ENCODE measurements around the gene SUDS3. TPM values are rescaled to one million over a fixed set of nuclear protein-coding genes. Genes with fewer than 3 reads are reported as not detected.
A peak's percentile ranks its signal among the peaks of the same experiment; 100 is the strongest.

SUDS3 gene
- total RNA-seq, 3 donors from 2014 or later, result 35.2 to 56.4 (median 50.9) TPM

- DNase-seq (peak in 1 of 3 donors; percentile 24), ATAC-seq (peak; percentile 97)
- Histone ChIP-seq H3K4me3 (no peak overlapping the region), H3K36me3 (ENCODE audit: low read depth) (no peaks in the 10 kb centered on the region), H3K9me3 (no peaks in the 10 kb centered on the region), H3K4me1 (ENCODE audit: low read depth) (peaks cover 16% of the 10 kb centered on the region)
- TF ChIP-seq CTCF (IDR thresholded peaks at IDR 0.05), result no peak
- intact Hi-C loops (cut with DNase I, micrococcal nuclease), result no loop called here
Measured at GRCh38 chr12:118330421-118331018, 45.8 kb upstream of the SUDS3 start.

- Histone ChIP-seq H3K9me3 (no peaks in the 10 kb centered on the region), H3K36me3 (ENCODE audit: low read depth) (no peaks in the 10 kb centered on the region), H3K4me1 (ENCODE audit: low read depth) (peaks cover 16% of the 10 kb centered on the region), H3K4me3 (no peak overlapping the region)
- ATAC-seq, result no peak
- no peak for DNase-seq
- no peak for TF ChIP-seq CTCF (IDR thresholded peaks at IDR 0.05)
- intact Hi-C loops (cut with DNase I, micrococcal nuclease), result no loop called here
Measured at GRCh38 chr12:118332511-118332910, 43.8 kb upstream of the SUDS3 start.

GRCh38 chr12:118334241-118334640, 42.1 kb upstream of the SUDS3 start:
- H3K4me1 ChIP-seq (ENCODE audit: low read depth), result peaks cover 16% of the 10 kb centered on the region
- no peak for ATAC-seq

GRCh38 chr12:118334939-118335567, 41.3 kb upstream of the SUDS3 start:
- peaks cover 8% of the 10 kb centered on the region for H3K4me1 ChIP-seq (ENCODE audit: low read depth)
- H3K36me3 ChIP-seq (ENCODE audit: low read depth), result no peaks in the 10 kb centered on the region
- no peak for TF ChIP-seq CTCF (IDR thresholded peaks at IDR 0.05)
- intact Hi-C loops (cut with DNase I, micrococcal nuclease), result no loop called here
- no peak for DNase-seq
- ATAC-seq, result no peak
- H3K4me3 ChIP-seq, result no peak overlapping the region
- no peaks in the 10 kb centered on the region for H3K9me3 ChIP-seq

More at GRCh38 chr12:118334241-118334640, 42.1 kb upstream of the SUDS3 start:
- DNase-seq, result no peak
- H3K4me3 ChIP-seq, result no peak overlapping the region
- no peaks in the 10 kb centered on the region for H3K9me3 ChIP-seq
- no peaks in the 10 kb centered on the region for H3K36me3 ChIP-seq (ENCODE audit: low read depth)
- intact Hi-C loops (cut with DNase I, micrococcal nuclease), result no loop called here
- TF ChIP-seq CTCF (IDR thresholded peaks at IDR 0.05), result no peak

- H3K9me3 ChIP-seq, result no peaks in the 10 kb centered on the region
- no peaks in the 10 kb centered on the region for H3K4me1 ChIP-seq (ENCODE audit: low read depth)
- TF ChIP-seq CTCF (IDR thresholded peaks at IDR 0.05), result no peak
- DNase-seq, result no peak
- H3K4me3 ChIP-seq, result no peak overlapping the region
- no peak for ATAC-seq
- no peaks in the 10 kb centered on the region for H3K36me3 ChIP-seq (ENCODE audit: low read depth)
- intact Hi-C loops (cut with DNase I, micrococcal nuclease), result no loop called here
Measured at GRCh38 chr12:118336123-118336522, 40.2 kb upstream of the SUDS3 start.

All from mucosa of descending colon (tissue), 3 donors.